GM12891 (cell line): ENCODE results near the gene TNS3.

Experiments used
- PAX5 ChIP-seq: IDR thresholded peaks from 2 replicates; pipeline ENCODE4 v1.6.1; 2011; ENCODE audit warnings: low read length, moderate library complexity, mild to moderate bottlenecking; ENCODE audit not compliant: insufficient read depth, severe bottlenecking
- POLR2A ChIP-seq: IDR thresholded peaks from 2 replicates; pipeline ENCODE4 v1.6.1; 2011; ENCODE audit warnings: low read depth, low read length, control low read depth
- POLR2AphosphoS5 ChIP-seq: IDR thresholded peaks from 2 replicates; pipeline ENCODE4 v1.6.1; 2011; ENCODE audit warnings: low read depth, low read length, control low read depth
- TAF1 ChIP-seq: IDR thresholded peaks from 2 replicates; pipeline ENCODE4 v1.6.1; 2011; ENCODE audit warnings: low read depth, low read length, control low read depth

- TF ChIP-seq POLR2AphosphoS5 (no peak), POLR2A (no peak), TAF1 (no peak), PAX5 (no peak)
These were observed 239.4 kb downstream of the TNS3 start for GRCh38 chr7:47342296-47343060.
